Stimulated activated CD8-positive, alpha-beta memory T cell treated with anti-CD3 and anti-CD28 coated beads, Interleukin-12 subunit alpha, Interleukin-12 subunit beta, amount 100 ng/mL, for 4 hours (primary cell): ENCODE results near the gene ZSWIM4.

ENCODE experiments used
- DNase-seq: peaks from one replicate; pipeline ENCODE4 v3.0.0-alpha.2; 2020; ENCODE audit warnings: low read depth

ZSWIM4 gene

DNA sequence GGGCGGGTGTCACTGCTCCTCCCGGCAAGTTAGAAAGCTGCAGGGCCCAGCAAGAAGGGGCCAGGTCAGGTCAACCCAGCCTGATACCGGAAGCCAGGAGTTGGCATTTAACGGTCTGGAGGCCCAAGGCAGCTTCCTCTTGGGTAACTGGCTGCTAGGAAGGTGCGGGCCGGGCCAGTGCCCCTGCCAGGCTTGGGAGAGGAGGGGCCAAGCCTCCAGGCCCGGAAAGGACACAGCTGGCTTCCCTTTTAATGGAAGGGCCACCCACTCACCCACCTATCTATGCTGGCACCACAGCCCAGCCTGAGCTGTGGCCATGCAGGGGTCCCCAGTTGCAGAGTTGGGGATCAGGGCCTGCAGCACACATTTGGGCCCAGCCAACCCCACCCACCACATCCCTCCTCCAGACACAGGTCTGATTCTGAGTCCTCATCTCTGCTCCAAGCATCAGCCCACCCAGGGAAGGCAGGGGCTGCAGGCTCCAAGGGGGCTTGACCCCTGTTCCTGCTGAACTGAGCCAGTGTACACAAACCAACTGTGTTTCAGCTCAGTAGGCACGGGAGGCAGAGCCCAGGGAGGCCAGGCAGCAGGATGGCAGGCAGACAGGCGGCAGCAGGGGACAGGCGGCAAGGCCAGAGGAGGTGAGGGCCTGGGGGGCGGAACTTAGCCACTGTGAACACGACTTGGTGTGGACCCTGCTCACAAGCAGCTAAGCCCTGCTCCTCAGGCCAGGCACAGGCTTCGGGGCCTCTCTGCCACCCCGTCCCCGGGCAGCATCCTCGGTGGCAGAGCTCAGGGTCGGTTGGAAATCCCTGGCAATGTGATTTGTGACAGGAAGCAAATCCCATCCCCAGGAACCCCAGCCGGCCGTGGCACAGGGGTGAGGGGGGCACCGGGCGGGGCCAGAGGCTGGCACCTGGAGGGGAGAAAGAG lies 40.8 kb downstream of the ZSWIM4 start:
- no peak for DNase-seq

DNA sequence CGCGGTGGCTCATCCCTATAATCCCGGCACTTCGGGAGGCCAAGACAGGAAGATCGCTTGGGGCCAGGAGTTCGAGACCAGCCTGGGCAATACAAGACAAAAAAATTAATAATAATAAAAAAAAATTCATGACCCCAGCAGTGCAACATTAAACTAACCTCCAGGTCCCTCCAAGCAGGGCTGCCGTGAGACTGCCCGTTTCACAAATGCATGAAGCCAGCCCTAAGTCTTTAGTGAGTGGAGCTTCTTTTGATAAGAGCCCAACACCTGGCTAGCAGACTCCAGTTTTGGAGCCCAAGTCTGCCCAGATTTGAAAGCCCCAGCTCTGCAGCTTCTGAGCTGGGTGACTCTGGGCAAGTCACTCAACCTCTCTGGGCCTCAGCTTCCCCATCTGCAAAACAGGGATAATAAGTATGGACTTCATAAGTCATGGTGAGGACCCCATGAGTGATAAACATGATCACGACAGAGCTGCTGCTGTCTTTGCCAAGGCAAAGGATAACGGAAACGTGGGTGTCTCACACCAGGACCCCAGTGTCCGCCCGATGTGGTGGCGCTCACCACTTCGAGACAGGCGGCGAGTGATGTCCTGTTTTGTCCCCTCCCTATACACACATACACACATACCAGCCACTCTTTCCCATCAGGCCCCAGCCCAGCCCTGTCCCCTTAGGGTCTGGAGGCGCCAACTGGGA lies 43.3 kb downstream of the ZSWIM4 start:
- DNase-seq = no peak

DNA sequence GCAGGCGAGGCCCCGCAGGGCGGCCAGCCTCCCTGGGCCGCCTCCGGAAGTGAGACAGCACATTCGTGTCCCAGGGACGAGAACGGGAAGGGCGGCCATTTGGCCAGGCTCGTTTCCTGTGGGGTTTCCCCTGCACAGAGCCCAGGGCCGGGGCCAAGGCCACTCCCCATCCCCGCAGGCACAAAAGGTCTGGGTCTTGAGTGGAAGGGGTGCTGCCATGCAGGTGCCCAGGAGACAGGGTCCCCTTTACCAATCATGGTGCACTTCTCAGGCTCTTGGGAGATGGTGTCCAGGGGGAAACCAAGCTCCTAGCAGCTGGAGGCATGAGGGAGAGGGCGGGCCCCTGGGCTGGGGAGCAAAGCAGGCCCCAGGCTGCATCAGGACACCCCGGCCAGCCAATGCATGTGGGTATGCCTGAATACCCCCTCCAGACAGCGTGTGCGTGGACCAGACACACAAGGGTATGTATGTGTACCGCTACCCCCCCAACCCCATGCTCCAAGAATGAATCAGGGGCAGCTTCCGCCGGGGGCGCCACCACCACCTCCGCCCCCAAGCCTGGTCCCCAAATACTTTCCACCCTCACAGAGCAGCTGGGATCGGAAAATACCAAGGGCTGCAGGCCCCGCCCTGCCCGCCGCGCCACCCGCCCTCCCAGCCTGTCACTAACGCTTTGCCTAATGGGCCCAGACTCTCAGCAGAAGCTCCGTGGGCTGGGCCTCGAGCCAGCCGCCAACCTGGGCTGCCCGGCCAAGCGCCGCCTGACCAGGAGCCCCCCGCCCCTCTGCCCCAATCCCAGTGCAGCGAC lies 44.1 kb downstream of the ZSWIM4 start:
- DNase-seq = peak; percentile 87

DNA sequence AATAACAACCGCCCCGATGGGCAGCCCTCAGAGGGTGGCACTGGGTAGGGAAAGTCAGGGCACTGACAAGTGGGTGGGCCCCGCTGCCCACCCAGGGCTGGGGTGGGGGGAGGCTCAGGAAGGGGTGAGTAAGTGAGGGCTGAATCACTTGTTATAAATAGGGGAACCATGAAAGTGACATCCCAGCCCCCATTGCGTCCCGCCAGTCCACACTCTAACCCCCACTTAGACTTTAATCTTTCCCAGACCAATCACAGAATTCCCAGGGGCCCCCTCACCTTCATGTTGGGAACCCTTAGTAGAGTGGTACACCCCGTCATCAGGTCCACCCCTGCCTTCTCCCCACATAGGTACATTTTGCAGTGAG lies 44.7 kb downstream of the ZSWIM4 start:
- no peak for DNase-seq

DNA sequence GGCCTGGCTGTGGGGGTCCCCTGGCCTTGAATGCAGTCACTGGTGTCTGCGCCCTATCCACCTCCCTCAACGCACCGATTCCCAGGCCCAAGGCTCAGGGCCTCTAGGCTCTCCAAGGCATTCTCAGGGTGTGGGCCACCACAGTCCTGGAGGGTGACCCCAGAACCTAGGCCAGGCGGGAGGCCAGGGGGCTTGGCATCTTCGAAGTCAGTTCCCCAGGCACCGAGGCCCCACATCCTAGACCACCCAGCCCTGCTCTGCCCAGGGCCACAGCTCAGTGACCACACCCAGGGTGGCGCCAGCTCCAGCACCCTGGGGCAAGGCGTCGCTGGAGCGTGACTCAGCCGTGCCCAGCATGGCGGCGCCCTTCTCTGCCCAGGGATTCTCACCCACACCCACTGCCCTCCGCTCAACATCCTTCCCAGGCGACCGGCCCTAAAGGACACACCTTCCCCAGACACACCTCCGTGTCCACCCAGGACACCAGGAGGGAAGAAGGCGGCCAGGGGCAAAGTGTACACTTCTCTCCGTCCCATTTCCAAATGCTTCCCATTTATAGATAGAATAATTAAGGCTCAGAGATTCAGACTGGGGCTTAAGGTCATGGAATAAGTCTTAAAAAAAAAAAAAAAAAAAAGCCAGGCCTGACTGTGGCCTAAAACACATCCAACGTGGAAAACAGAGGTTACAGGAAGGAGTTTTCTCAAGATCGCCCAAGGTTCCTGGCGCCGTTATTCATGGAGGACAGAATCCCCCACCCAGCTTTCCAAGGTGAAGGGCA lies 45.3 kb downstream of the ZSWIM4 start:
- DNase-seq = no peak

DNA sequence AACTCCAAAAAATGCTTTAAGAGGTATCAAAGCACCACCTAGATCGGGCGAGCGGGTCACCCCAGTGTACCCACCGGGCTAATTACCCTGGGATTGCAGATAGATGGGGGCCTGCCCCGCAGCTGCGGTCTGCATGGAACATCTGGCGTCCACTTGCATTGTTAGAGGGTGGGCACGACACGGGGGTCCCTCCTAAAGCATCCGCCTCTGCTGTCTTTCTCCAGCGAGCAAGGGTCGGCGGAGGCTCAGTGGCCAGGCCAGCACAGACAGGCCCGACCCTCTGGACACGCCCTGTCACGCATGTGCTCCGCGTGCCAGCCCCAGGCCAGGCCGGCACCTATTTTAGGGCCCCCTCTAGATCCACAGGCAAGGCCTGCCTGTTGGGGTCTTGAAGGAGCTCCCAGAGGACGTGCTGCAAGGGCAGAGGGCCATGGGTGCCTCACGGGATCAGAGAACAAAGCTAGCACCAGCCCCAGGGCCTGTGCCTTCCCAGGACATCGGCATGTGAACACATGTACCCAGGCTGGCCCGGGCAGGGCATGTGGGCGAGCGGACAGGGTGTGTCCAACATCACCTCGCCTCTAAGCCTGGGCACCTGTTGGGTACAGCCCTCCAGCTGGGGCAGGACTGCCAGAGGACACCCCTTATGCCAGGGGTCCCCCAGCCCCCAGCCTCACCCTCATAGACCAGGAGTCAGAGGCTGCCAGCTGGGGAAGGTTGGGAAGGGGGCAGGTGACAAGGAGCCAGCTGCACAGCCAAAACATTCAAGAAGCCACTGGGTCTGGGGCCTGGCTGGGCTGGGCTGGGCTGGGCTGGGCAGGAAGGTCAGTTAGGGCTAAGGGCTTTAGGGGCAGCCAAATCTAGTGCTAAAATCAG lies 46.1 kb downstream of the ZSWIM4 start:
- DNase-seq = no peak

DNA sequence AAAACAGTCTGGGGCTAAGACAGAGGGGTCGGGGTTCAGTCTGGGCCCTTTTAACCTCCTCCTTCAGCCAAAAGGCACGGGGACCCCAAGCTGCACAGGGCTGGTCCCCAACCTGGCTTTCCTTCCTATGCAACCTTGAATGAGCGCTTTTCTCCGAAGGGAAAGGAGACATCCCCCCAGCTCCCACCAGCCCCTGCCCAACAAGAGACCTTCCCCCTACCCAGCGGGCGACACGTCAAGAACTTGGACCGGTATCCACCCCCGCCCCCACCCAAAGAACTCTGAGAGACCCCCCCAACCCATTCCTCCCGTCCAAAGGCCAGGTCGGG lies 46.7 kb downstream of the ZSWIM4 start:
- DNase-seq = no peak

DNA sequence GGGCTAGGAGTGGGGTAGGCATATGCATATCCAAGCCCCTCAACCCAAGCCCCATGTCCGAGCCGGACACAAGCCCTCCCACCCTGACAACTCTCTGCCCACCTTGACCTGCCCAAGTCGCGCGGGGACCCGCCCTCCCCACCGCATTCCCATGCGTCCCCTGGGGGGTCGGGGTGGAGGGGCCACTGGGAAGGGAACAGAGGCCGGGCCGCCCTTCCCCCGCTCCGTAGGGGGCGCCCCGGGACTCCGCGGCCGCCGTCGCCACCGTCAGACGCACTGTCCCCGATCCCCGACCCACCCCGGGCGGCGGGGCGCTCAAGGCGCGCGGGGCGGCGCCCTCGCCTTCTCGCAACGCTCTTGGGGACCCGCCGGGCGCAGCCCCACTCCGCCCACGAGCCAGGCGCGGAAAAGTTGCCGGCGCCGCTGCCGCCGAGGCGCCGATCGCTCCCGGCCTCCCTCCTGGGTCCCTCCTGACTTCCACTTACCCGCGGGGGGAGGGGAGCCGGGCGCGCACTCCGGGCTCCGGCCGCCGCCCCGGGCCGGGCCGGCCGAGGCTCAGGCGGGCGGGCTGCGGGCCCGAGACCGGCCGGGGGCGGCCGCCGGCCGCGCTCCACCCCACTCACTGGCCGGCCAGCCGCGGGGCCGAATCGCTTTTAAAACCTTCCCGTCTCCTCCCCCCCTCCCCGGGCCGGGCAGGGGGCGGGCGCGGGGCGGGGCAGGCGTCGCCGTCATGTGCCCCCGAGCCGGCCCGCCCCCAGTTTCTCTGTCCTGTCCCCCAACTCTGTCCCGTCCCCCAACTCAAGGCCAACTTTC lies 47.3 kb downstream of the ZSWIM4 start:
- DNase-seq = peak; percentile 67

DNA sequence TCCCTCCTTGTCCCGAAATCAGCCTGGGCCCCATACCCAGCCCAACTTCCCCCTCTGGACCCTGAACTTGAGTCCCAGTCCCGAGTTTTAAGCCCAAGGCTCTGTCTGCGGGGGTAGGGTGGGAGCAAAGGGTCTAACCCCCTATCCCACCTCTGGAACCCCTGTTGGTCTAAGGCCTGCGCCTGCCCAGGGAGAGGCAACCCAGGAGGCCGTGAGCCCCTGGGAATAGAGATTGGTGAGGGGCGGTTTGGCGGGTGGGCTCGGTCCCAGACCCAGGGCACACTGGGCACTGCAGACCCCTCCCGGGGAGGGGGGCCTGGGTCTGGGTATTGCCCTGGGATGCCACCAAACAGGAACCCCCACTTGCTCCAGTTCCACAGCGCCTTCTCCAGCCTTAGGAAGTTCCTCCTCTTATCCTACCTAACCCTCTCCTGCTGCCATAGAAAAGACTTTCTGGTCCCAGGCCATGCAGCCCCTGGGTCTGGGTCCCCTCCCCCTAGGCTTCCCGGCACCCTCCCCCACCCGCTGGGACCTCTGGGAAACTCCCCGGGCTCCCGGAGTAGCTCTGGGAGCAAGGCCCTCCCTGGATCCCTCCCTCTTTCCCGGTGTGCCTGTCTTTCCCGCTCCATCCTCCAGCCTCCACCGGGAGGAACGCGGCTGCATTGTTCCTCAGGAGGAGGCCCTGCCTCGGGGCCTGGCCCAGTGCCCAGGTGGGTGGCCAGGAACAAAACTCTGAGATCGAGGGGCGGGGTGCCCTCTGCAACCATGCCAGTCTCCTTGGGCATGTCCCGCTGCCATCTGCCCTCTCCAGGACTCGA lies 48.1 kb downstream of the ZSWIM4 start:
- no peak for DNase-seq

DNA sequence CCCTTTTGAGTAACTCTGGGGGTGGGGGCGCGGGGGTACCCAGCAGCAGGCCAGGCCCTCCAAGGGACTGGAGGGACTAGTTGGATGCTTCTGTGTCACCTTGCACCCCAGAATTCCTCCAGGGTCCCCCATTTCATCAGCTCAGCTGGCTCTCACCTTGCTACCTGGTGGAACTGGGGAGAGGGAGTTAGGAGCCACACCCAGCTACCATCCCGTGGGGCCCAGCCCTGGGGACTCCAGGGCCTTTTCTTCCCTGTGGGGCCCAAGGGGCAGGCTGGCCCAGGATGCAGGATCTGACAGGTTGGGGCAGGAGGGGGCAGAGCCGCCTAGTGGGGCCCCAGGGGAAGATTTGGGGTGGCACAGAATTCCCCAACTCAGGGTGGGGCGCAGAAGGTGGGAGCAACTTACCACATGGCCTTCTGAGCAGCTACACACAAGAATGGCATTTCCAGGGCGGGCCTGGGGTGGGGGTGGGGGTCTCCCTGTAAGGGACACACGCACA lies 48.9 kb downstream of the ZSWIM4 start:
- no peak for DNase-seq

DNA sequence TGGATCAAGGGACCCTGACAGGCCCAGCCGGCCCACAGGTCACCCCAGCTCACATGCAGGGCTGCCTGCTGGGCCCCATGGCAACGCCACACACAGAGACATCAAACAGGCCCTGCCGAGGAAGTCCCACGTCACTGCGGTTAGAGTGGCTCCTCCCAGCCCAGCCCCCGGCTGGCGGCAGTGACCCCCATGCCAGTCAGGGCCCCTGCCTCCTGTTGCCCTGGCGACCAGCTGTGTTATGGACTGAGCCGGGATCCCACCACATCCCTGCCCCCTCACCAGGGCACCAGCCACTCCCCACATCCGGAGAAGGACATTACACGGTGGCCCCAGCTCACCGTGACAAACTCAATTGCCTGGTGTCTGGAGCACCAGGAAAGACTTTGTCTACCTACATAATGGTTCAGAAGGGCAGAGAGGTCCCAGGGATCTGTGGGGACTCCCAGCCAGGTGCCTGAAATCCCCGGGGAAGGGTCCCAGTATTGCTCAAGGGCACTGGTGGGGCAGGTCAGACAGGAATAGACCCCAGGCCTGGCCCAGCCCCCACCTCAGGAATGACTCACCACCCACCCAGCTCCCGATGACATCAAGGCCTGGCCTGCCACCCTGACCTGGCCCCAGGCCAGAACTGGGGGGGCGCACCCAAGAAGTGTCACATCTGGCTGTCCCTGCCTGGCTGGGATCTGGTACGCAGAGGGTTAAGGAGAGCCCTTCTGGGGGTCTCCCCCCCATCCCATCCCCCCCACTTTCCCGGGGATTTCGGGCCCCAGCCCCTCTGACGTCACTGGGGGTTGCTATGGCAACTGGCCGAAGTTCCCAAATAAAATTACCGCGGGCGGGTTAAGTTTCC lies 51.5 kb downstream of the ZSWIM4 start:
- peak; percentile 92 for DNase-seq

DNA sequence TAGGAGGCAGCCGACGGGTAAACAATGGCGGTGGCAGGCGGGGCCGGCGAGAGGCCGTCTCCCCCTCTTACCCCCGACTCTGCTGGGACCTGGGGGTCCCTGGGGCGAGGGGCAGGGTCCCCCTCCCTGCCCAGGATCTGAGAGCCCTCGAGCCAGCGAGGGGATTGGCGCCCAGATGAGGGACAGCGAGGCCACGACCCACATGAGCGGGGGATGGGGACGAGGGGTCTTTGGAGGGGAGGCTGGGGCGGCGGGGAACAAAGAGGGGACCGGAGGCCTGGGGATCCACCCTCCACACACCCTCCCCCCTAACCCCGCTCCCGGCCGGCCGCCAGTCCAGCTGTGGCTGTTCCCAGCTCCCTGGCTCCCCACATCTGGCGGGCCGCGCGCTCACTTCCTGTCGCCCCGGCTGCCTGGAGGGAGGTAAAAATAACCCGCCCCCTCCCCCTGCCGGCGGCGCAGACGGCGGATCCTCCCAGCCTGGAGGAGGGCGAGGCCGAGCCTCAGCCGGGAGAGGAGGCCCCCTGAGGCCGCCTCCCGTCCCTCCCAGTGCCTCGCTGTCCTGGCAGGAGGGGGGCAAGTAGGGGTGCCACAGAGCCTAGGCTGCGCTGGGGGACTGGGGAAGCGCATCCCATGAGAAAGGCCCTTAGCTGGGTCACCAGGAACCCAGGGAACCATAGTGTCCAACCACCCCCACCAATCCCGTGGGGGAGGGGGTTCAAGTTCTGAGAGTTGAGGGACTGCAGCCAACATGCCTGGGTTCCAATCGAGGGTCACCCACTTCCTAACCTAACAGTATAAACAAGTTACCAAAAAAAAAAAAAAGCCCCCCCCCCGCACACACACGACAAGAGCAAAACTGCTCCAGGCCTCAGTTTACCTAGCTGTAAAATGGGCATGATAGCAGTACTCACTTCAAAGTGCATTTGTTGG lies 52.4 kb downstream of the ZSWIM4 start:
- DNase-seq = peak; percentile 71

DNA sequence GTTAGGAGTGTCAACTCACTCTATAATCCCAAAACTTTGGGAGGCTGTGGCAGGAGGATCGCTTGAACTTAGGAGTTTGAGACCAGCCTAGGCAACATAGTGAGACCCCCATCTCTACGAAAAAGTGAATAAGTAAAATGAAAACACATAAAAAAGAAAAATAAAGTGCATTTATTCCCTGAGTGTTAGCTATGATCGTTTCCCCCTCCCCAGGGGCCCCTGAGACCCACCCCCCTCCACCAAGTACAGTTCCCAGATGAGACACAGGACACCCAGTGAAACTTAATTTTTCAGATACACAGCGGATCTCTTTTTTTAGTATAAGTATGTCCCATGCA lies 53.1 kb downstream of the ZSWIM4 start:
- DNase-seq = no peak

DNA sequence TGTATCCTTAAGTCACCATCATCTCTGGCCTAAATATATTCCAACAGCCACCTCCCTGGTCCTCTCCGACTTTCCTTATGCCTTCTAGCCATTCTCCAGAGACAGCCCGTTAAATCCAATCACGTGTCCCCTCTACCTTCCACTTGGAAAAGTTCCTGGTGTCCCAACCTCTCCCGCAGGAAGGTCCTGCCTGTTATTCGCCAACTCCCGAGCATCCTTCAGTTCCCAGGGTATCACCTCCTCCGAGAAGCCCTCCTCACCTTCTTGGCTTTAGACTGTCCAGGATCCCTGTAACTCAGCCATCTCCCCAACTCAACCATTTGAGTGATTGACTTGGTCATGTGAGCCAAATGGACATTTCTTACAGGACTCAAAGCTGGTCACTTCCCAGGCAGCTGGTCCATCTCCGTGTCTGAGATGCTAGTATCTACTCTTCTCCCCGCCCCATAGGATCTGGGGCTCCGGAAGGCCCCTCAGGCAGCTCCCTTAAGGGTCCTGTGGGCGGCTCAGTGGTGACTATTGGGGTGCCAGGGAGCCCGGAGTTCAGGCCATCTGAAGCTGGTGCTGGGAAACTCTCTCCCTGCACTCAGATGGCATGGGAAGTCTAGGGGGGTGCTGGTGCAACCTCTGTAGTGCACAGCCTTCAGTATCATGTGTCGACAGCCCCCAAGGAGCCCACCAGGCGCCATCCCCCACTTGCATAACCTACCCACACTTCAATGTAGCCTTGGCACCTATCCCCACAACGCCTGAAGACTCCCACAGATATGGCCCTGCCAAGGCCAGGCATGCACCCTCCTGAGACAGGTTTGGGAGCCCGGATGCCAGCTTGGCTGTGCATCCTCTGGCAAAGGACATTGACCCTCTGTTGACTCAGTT lies 53.8 kb downstream of the ZSWIM4 start:
- DNase-seq = no peak

DNA sequence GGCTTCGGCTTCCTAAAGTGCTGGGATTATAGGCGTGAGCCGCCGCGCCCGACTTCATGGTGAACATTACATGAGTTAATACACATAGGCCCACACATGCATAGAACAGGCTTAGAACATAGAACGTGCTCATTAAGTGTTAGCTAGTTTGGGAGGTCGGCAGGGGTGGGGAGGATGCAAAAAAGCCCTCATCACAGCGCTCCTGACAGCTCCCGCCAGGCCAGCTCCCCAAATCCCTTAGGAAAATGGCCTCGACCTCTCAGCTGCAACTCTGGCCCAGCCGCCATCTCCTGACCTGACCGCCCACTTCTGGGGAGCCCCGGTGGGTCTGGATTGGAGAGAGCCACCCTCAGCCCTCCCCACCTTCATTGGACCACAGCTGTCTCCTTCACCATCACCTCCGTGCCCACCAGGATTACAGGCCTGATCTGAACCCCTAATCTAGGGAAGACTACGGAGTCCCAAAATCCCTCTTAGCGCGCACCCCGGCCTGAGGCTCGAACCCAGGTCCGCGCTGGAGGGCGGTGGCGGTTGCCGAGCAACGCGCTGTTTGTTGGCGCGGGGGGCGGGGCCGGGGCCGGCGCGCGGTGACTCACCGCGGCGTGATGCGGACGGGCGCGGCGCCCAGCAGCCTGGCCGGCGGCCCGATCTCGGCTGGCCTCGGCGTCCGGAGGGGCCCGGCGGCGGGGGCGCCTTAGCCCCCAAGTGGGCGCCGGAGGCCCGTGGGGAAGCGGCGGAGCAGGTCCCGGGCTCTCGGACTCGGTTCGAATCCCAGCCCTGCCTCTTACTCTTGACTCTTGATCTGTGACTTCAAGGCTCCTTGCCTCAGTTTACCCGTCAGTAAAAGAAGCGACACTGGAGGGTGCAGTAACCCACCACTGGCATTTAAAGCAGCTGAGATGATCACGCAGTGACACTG lies 55.0 kb downstream of the ZSWIM4 start:
- DNase-seq = peak; percentile 55
